ENCODE results near the gene NUCB1.

NUCB1 gene

DNA sequence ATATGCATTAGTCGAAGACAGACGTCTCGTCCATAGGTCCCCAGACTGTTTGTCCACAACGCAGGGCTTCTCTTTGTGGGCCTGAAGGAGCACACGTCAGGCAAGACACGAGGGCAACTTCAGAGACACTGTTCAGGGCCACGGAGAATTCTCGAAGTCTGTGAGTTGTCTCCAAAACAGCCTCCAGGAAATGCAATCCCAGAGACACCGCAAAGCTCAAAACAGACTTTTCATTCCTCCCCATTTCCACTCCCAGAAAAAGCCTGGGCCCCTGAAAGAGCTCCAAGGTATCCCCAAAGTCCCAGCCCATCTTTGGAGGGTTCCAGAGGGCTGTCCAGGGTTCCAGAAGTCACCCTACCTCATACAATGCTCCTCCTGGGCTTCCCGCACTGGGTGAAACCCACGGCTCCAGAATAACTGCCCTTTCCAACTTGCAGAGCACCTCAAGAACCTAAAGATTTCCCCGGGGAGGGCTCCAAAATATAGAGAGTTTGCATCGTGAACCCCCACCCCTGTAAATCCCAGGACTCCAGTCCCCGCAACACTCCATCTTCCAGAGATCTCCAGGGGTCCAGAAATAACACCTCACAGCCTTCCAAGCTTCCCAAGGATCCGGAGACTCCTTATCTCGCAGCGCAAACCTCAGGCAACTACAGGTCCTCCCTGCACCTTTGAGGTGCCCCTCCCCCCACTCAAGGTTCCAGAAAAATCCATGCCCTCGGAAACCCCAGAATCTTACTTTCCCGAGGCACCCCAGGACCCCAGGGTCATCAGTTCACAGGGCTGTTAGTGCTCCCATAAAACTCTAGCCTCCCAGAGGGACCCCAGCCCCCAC, 64.3 kb downstream of the NUCB1 start:
- DNase-seq = no peak

DNA sequence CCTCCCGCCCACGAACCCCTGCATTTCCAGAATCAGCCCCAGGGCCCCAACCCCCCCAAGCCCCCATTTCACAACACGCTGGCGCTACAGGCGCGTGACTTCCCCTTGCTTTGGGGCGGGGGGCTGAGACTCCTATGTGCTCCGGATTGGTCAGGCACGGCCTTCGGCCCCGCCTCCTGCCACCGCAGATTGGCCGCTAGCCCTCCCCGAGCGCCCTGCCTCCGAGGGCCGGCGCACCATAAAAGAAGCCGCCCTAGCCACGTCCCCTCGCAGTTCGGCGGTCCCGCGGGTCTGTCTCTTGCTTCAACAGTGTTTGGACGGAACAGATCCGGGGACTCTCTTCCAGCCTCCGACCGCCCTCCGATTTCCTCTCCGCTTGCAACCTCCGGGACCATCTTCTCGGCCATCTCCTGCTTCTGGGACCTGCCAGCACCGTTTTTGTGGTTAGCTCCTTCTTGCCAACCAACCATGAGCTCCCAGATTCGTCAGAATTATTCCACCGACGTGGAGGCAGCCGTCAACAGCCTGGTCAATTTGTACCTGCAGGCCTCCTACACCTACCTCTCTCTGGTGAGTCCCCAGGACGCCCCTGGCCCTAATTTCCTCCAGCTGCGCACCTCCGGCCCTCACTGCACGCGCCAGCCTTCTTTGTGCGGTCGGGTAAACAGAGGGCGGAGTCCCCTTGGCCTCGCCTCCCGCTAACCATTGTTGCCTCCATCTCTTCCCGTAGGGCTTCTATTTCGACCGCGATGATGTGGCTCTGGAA, 65.1 kb downstream of the NUCB1 start, which contains the start of gene FTL:
Gene FTL, plus strand, starts transcription at position 270 of the 766 bp plus-strand sequence. Its CDS starts 199 bp downstream, at position 469.
- peak; percentile 94 to 96 for DNase-seq

DNA sequence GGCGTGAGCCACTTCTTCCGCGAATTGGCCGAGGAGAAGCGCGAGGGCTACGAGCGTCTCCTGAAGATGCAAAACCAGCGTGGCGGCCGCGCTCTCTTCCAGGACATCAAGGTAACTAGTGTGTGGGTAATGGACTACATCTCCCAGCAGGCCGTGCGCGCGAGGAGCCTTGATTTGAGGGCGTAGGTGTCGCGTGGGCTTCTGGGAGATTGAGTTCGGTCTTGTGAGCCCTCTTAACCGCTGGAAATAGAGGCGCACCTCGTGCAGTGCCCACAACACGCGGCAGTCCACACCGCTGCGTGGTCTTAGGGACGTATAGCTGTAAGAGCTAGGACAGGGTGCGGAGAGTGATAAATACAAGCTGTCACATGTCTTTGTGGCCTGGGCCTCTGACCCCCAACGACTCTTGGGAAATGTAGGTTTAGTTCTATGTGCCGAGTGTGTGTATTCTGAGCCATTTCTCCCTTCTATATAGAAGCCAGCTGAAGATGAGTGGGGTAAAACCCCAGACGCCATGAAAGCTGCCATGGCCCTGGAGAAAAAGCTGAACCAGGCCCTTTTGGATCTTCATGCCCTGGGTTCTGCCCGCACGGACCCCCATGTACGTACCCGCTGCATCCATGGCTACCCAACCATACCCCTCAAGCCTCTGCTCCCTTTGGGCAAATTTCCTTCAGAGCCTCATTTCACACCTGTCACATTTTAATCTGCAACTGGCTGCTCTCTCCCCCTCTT, 65.9 kb downstream of the NUCB1 start:
- DNase-seq = peak; percentile 71 to 82

DNA sequence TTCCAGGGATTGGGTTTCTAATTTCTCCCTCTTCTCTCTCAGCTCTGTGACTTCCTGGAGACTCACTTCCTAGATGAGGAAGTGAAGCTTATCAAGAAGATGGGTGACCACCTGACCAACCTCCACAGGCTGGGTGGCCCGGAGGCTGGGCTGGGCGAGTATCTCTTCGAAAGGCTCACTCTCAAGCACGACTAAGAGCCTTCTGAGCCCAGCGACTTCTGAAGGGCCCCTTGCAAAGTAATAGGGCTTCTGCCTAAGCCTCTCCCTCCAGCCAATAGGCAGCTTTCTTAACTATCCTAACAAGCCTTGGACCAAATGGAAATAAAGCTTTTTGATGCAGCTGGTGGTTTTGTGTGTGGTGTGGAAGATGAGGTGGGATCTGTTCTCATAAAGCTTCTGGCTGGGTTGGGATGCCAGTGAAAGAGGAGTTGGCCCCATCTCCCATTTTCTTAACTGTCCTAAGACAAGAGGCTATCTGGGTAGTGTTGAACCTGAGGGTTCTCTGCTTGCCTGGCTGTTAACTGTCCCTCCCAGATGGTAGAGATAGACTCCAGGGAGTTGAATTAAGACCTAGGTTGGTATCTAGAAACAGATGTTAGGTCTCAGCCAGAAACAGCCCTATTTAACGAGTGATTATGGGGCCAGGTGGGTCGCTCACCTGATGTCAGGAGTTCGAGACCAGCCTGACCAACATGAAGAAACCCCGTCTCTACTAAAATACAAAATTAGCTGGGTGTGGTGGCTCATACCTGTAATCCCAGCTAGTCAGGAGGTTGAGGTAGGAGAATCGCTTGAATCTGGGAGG, 66.6 kb downstream of the NUCB1 start:
- no peak for DNase-seq

DNA sequence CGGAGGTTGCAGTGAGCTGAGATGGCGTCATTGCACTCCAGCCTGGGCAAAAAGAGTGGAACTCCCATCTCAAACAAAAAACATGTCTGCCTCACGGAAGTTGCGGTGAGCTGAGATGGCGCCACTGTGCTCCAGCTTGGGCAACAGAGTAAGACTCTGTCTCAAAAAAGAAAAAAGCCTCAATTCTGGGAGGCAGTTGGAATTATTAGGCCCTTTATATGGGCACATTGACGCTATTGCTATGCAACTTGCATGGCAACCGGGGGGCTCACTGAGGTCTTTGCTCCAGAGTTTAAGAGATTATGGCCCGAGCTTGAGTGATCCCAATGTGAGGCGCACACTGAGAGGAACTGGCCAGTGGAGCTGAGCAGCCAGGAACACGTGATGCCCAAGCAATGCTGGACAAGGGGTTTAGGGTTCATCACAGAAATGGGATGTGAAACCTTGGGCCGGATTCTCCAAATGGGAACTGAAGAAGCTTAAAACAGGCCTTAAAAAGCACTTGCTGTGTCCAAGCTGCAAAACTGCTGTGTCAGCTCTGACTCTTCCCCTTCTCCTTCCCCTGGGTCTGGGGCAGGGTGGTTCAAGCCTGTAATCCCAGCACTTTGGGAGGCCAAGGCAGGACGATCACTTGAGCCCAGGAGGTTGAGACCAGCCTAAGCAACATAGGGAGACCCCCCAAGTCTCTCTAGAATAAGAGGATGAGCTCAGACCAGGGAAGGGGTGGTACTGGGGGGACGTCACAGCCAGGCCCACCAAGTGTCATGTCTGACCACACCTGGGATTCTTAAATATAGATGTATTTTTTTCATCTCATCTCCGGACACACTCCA, 67.5 kb downstream of the NUCB1 start:
- DNase-seq = no peak

DNA sequence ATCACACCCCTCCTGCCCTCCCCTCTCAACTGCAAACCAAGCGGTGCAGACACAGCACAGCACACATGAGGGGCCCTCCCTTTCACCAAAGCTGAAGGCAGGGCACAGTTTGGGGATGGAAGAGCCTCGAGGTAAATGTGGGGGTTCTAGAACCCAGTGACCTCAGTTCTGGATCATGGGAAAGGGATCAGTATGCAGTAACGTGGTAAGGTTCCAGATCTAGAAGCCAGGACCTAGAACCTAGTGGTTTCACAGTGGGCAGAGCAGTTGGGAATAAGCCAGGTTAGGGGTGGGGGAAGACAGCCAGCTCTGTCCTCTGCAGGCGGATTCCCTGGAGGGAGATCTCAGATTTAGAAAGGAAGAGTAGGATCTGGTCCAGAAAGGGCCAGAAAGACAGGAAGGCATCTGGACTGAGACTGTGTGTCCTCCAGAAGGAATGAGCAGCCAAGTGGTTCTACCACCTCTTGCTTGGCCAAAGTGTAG, 68.1 kb downstream of the NUCB1 start:
- DNase-seq = no peak

DNA sequence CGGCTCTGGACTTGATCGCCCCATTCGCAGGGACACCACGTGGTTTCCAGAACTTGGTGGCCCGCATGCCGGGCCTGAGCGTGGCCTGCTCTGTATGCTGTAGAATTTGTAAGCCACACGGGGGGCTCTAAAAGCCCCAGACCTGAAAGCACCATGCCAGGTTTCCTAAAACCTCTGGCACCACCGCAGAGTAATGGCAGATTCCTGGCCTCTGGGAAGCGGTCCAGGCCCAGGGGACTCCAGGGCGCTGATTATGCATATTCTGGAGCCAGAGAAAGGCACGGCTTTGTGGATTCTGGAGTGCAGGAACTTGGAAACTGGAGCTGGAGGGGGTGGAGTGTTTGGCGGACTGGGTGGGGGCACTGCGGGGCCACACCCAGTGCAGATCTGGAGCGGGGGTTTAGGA, 68.7 kb downstream of the NUCB1 start:
- DNase-seq = no peak

DNA sequence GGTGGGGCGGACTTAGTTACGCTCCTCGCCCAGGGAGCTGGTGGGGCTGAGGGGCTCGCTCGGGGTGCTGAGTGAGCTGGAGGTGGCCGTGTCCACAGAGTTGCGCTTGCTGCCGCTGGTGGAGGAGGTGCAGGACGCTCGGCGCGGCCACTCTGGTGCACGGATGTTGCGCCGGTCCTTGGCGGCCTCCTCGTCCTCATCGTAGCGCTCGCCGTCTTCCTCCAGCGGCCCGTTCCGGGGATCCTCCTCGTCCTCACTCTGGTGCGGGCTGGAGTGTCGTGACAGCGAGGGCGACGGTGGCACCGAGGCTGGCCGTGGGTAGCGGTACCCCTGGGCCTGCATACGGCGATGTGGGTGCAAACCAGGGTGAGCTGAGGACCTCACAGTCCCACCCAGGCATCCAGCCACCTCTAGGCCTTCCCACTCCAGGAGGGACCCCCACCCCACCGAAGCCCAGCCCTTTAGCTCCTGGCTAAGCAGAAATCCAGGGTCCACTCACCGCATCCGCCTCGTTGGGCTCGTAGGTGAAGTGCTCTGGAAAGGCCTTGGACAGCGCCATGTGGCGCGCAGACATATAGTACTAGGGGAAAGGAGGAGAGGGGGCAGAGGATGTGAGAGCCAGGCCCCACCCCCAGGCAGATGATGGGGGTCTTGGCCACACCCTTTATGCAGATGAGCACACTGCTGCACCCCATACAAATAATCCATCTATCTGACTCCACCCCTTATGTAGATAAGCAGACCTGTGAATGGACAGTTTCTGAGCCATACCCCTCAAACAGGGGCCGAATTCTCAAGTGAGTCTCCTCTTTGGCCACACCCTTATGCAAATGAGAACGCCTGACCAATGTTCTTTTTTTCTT, 69.4 kb downstream of the NUCB1 start:
- no peak for DNase-seq

DNA sequence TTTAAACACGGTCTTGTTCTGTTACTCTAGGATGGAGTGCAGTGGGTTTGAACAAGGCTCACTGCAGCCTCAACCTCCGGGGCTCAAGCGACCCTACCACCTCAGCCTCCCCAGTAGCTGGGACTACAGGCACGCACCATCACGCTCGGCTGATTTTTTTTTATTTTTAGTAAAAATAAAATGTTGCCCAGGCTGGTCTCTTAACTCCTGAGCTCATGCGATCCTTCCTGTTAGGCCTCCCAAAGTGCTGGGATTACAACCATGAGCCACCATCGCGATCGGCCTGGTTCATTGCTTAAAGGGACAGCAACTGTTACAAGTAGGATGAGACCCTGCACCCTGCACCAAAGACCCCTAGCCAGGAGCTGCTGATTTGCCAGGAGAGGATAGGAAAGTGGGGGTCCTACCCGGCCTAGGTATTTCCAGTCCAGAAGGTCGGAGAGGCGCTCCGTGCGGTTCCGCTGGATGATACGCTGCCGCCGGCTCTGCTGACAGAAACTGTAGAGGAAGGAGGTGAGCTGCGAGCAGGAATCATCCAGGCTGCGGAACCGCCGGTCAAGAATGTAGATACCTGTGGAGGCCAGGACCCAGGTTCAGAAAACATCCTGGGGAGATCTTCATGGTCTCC, 70.1 kb downstream of the NUCB1 start:
- no peak for DNase-seq

DNA sequence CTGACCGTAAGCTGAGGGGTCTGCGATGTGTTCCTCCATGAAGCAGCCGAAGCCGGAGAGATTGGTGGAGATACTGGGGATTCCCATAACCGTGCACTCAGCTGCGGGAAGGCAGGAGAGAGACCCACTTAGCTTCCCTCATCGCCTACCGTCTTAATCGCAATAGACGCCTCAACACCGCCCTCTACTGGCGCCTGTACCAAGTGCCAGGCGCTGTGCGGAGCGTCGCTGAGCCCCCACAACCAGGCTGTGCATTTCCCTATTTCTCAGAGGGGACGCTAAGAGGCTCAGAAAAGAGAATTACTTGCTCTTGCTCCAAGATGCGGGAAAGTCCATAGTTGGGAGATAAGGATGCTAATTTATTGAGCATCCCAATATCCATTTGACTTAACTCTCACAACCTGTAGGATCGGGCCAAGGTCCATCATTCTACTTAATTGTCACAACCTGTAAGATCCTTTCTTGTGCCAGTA, 70.8 kb downstream of the NUCB1 start:
- peak; percentile 70 to 78 for DNase-seq

Measured in SHP77 (cell line).